Kidney (tissue), 14 donors: ENCODE measurements around the gene WDFY3. TPM values are rescaled to one million over a fixed set of nuclear protein-coding genes. Genes with fewer than 3 reads are reported as not detected.

Experiments used
- DNase-seq, 5 donors: peaks; one replicate each; pipeline ENCODE4 v3.0.0-alpha.2; 2013 to 2020
- FAIRE-seq: peaks from 2 replicates; lab custom pipeline; 2012; peaks lifted over from hg19 to GRCh38; lab: Jason Lieb, UNC
- H3K27ac ChIP-seq, 2 donors: one replicate each; pipeline ENCODE4 v1.7.0; 2013; ENCODE audit warnings: low read depth in 2 of 2, low read length in 2 of 2, inconsistent platforms in 1 of 2
- H3K27me3 ChIP-seq: one replicate; pipeline ENCODE4 v1.7.1; 2013; ENCODE audit warnings: low read length, inconsistent platforms; ENCODE audit not compliant: control insufficient read depth, insufficient read depth
- H3K36me3 ChIP-seq, 3 donors: one replicate each; pipeline versions ENCODE4 v1.7.0 to v1.7.1; 2013; ENCODE audit warnings: low read length in 3 of 3, control low read depth in 1 of 3, inconsistent platforms in 1 of 3; ENCODE audit not compliant: insufficient read depth in 3 of 3, control insufficient read depth in 2 of 3
- H3K4me1 ChIP-seq, 3 donors: one replicate each; pipeline versions ENCODE4 v1.7.0 to v1.7.1; 2013; ENCODE audit warnings: low read length in 3 of 3, inconsistent platforms in 1 of 3, low read depth in 1 of 3; ENCODE audit not compliant: control insufficient read depth in 2 of 3, insufficient read depth in 2 of 3
- H3K4me3 ChIP-seq, 3 donors: one replicate each; pipeline versions ENCODE4 v1.7.0 to v1.8.1; 2013; ENCODE audit warnings: low read length in 3 of 3, control low read depth in 1 of 3, inconsistent platforms in 1 of 3
- H3K9ac ChIP-seq, 3 donors: one replicate each; pipeline versions ENCODE4 v1.7.0 to v1.7.1; 2013; ENCODE audit warnings: low read length in 3 of 3, control low read depth in 1 of 3, inconsistent platforms in 1 of 3
- H3K9me3 ChIP-seq, 3 donors: one replicate each; pipeline versions ENCODE4 v1.7.0 to v1.7.1; 2013; ENCODE audit warnings: low read length in 3 of 3, control low read depth in 1 of 3, inconsistent platforms in 1 of 3; ENCODE audit not compliant: control insufficient read depth in 2 of 3, insufficient read depth in 1 of 3
- intact Hi-C: fragments of 100-400 bp; cut with DNase I; formaldehyde crosslinking; loops from one replicate; pipeline ENCODE4 v1.11.1; 2022
- polyA plus RNA-seq: library from polyadenylated mRNA; stranded (reverse); fragments of 350-450 nt; fragmentation: Illumina TruSeq; extraction: RNeasy Lipid Tissue Mini Kit (QIAGEN cat#74804); gene quantifications from one replicate; pipeline ENCODE4 v1.2.3, GENCODE V29; 2014; ENCODE audit warnings: low read depth, low replicate concordance; ENCODE audit not compliant: insufficient read depth
- total RNA-seq: library from RNA; stranded (reverse); fragmentation: NEBNext Ultra II Directional; extraction: Animal tissue kit (Norgen Biotek cat#: 25700); gene quantifications from one replicate; pipeline ENCODE4 v1.2.1, GENCODE V29; 2021
- TF ChIP-seq, protein P1 (sequence below): IDR thresholded peaks from 3 replicates; pipeline ENCODE4 v1.5.1; 2012; ENCODE audit warnings: mild to moderate bottlenecking, moderate library complexity, borderline replicate concordance; ENCODE audit not compliant: insufficient read depth; ENCODE audit errors: extremely low read depth
- donor health status: control.
- donor health status: control.
- donor health status: control.
- donor health status: control.
- donor health status: control.
- donor health status: DM: yes; HTN: yes; CAD: no.
- donor health status: Normal renal cell carcinoma (clear cell type).

The WDFY3 gene
- total and polyA plus RNA-seq, 2 donors from 2014 or later = 9.4 to 151 TPM

GRCh38 chr4:84870398-84871163, 95.9 kb downstream of the WDFY3 start:
- H3K27me3 ChIP-seq = no peaks in the 10 kb centered on the region
- TF ChIP-seq, protein P1, sequence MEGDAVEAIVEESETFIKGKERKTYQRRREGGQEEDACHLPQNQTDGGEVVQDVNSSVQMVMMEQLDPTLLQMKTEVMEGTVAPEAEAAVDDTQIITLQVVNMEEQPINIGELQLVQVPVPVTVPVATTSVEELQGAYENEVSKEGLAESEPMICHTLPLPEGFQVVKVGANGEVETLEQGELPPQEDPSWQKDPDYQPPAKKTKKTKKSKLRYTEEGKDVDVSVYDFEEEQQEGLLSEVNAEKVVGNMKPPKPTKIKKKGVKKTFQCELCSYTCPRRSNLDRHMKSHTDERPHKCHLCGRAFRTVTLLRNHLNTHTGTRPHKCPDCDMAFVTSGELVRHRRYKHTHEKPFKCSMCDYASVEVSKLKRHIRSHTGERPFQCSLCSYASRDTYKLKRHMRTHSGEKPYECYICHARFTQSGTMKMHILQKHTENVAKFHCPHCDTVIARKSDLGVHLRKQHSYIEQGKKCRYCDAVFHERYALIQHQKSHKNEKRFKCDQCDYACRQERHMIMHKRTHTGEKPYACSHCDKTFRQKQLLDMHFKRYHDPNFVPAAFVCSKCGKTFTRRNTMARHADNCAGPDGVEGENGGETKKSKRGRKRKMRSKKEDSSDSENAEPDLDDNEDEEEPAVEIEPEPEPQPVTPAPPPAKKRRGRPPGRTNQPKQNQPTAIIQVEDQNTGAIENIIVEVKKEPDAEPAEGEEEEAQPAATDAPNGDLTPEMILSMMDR = no peak
- FAIRE-seq = no peak
- no peak overlapping the region for H3K9ac ChIP-seq
- H3K27ac ChIP-seq = no peak overlapping the region
- H3K9me3 ChIP-seq = no peaks in the 10 kb centered on the region
- intact Hi-C loops = no loop called here
- H3K36me3 ChIP-seq = no peaks in the 10 kb centered on the region
- no peak for DNase-seq
- no peaks in the 10 kb centered on the region for H3K4me1 ChIP-seq
- H3K4me3 ChIP-seq = no peak overlapping the region

DNA sequence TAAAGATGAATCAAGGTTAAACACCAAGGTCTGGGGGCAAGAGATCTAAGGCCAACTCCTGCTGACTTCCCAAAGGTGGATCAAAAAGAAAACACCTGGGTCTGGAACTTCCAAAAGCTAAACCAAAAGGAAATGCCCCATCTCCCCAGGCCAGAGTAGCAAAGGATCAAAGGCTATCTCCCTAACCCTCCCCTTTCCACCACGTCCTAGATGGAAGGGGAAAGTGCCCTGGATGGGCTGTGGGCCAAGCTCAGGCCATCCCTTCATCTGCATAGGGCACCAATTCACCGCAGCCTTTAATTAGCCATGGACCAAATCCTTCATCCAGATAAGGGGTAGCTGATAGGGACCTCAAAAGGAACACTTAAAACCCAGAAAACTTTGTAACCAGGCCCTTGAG, 100.2 kb downstream of the WDFY3 start:
- TF ChIP-seq, protein P1 = no peak
- intact Hi-C loops = no loop called here
- Histone ChIP-seq H3K27me3 (no peaks in the 10 kb centered on the region), H3K36me3 (no peaks in the 10 kb centered on the region), H3K4me1 (peaks cover 0 to 2% (median 0%) of the 10 kb centered on the region in 3 donors), H3K4me3 (no peak overlapping the region), H3K9me3 (no peaks in the 10 kb centered on the region), H3K9ac (no peak overlapping the region), H3K27ac (no peak overlapping the region)
- FAIRE-seq (no peak), DNase-seq (no peak)

DNA sequence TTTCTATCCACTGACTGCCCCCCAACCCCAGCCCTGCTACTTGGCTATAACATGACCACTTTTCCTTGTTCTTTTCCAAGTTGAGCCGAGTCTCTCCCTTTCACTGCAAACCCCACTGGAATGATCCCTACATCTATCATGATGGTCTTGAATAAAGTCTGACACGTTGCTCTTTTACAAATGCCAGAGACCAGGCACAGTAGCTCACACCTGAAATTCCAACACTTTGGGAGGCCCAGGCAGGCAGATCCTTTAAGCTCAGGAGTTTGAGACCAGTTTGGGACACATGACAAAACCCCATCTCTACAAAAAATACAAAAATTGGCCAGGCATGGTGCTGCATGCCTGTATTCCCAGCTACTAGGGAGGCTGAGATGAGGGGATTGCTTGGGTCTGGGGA, 100.9 kb downstream of the WDFY3 start:
- DNase-seq (no peak), FAIRE-seq (no peak)
- TF ChIP-seq, protein P1 = no peak
- Histone ChIP-seq H3K36me3 (no peaks in the 10 kb centered on the region), H3K27ac (no peak overlapping the region), H3K4me3 (no peak overlapping the region), H3K4me1 (peaks cover 0 to 2% (median 0%) of the 10 kb centered on the region in 3 donors), H3K9ac (no peak overlapping the region), H3K27me3 (no peaks in the 10 kb centered on the region), H3K9me3 (no peaks in the 10 kb centered on the region)
- intact Hi-C loops = no loop called here
